ENCODE measurements around the gene COLGALT1. TPM values are rescaled to one million over a fixed set of nuclear protein-coding genes. Genes with fewer than 3 reads are reported as not detected.

COLGALT1 gene
- total RNA-seq, 1 experiment from 2014 or later: 48.5 TPM

- Histone ChIP-seq H2BK5ac (ENCODE audit: insufficient read length, low read length) (no peak overlapping the region), H3K9ac (ENCODE audit: extremely low read depth, insufficient read length, low read length) (no peak overlapping the region), H2BK120ac (ENCODE audit: low read depth, low read length, poor library complexity, severe bottlenecking) (no peak overlapping the region), H3K27me3 (ENCODE audit: insufficient read depth, low read length) (no peaks in the 10 kb centered on the region), H2BK12ac (ENCODE audit: insufficient read length, low read depth, low read length) (no peak overlapping the region), H3K79me1 (ENCODE audit: insufficient read depth, low read depth, low read length, poor library complexity, severe bottlenecking) (no peaks in the 10 kb centered on the region), H3K23me2 (ENCODE audit: insufficient read length, low read depth, low read length, poor library complexity, severe bottlenecking) (no peaks in the 10 kb centered on the region), H4K91ac (ENCODE audit: insufficient read length, low read depth, low read length) (no peak overlapping the region), H2BK20ac (ENCODE audit: low read depth, low read length, poor library complexity, severe bottlenecking) (no peak overlapping the region), H3T11ph (ENCODE audit: low read length) (no peak overlapping the region), H3K79me2 (ENCODE audit: insufficient read depth, low read length) (no peaks in the 10 kb centered on the region), H2BK15ac (ENCODE audit: low read depth, low read length) (no peak overlapping the region), H3K4me1 (ENCODE audit: insufficient read depth, low read length) (no peaks in the 10 kb centered on the region; the same call in 1 of the 2 replicates), H4K8ac (replicated peaks; ENCODE audit: insufficient read length, low read depth, low read length) (no peak overlapping the region), H3K4ac (ENCODE audit: low read depth, low read length) (no peak overlapping the region), H4K20me1 (ENCODE audit: control insufficient read depth, insufficient read depth, insufficient read length) (no peaks in the 10 kb centered on the region), H3K9me3 (ENCODE audit: control insufficient read depth, low read depth, low read length) (no peaks in the 10 kb centered on the region), H3K14ac (ENCODE audit: insufficient read depth, low read length) (no peak overlapping the region), H3K27ac (ENCODE audit: insufficient read length, low read depth, low read length) (no peak overlapping the region), H2AFZ (ENCODE audit: low read length) (no peak overlapping the region), H2AK5ac (ENCODE audit: insufficient read length, low read length) (no peak overlapping the region), H3K18ac (ENCODE audit: insufficient read length, low read depth, low read length) (no peak overlapping the region), H4K5ac (ENCODE audit: insufficient read length, low read depth, low read length) (no peak overlapping the region), H3K23ac (ENCODE audit: insufficient read length, low read depth, low read length) (no peak overlapping the region), H3K4me2 (ENCODE audit: insufficient read depth, insufficient read length, low read length) (no peak overlapping the region), H3K56ac (ENCODE audit: insufficient read length, low read depth, low read length) (no peak overlapping the region)
- no peak for DNase-seq
- H3K9me3 Mint-ChIP-seq: peaks cover 3% of the 10 kb centered on the region in 2 experiments; a peak in 3 of 5 replicates
- TF ChIP-seq, protein P1, sequence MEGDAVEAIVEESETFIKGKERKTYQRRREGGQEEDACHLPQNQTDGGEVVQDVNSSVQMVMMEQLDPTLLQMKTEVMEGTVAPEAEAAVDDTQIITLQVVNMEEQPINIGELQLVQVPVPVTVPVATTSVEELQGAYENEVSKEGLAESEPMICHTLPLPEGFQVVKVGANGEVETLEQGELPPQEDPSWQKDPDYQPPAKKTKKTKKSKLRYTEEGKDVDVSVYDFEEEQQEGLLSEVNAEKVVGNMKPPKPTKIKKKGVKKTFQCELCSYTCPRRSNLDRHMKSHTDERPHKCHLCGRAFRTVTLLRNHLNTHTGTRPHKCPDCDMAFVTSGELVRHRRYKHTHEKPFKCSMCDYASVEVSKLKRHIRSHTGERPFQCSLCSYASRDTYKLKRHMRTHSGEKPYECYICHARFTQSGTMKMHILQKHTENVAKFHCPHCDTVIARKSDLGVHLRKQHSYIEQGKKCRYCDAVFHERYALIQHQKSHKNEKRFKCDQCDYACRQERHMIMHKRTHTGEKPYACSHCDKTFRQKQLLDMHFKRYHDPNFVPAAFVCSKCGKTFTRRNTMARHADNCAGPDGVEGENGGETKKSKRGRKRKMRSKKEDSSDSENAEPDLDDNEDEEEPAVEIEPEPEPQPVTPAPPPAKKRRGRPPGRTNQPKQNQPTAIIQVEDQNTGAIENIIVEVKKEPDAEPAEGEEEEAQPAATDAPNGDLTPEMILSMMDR (conservative IDR thresholded peaks at IDR 0.05): no peak
- no peaks in the 10 kb centered on the region for H3K36me3 Mint-ChIP-seq (ENCODE audit: insufficient read depth in 1 of 3, low read depth in 3 of 3)
- WGBS (ENCODE audit: extremely low coverage, insufficient read length, low lambda C conversion rate): no CpG with 5 or more reads among the region's 5 CpGs
- H3K27ac Mint-ChIP-seq: no peak overlapping the region
- peaks cover 5% of the 10 kb centered on the region for H3K27me3 Mint-ChIP-seq (ENCODE audit: low read depth)
- no peak overlapping the region; a peak in 1 of 5 replicates for H3K4me3 Mint-ChIP-seq
- peaks cover 10 to 12% of the 10 kb centered on the region in 2 experiments for H3K4me1 Mint-ChIP-seq
Observed at GRCh38 chr19:17549085-17549740, 6.2 kb upstream of the COLGALT1 start.
